GM21737 (cell line): ENCODE data around the gene PKD1L1.
A peak's percentile ranks its signal among the peaks of the same experiment; 100 is the strongest.
"Not testable (repeated sequence)": the region's sequence is repeated elsewhere in the genome, so short reads cannot be mapped to it uniquely, and the experiment has no call there.

Source experiments
- ATAC-seq: cut with Tn5 transposase; IDR thresholded peaks from one replicate; pipeline ENCODE4 v1.9.1; 2021; ENCODE audit warnings: mild to moderate bottlenecking, moderate library complexity; ENCODE audit not compliant: unreplicated experiment

The PKD1L1 gene

GRCh38 chr7:47948141-47948790 lies at the start of gene PKD1L1:
Gene PKD1L1 (minus strand): TSS chr7:47948466. CDS start chr7:47948440, 26 bp downstream.
- no peak for ATAC-seq

- no peak for ATAC-seq
Observed at GRCh38 chr7:47992446-47992845, 44.2 kb upstream of the PKD1L1 start.

GRCh38 chr7:47991741-47992311 lies 43.6 kb upstream of the PKD1L1 start:
- peak; percentile 99 for ATAC-seq

- no peak for ATAC-seq
Observed at GRCh38 chr7:47991270-47991669, 43.0 kb upstream of the PKD1L1 start.

- ATAC-seq, result no peak
Observed at GRCh38 chr7:47990592-47990991, 42.3 kb upstream of the PKD1L1 start.

- ATAC-seq, result not testable (repeated sequence)
Observed at GRCh38 chr7:47989607-47990400, 41.5 kb upstream of the PKD1L1 start.

- no peak for ATAC-seq
Observed at GRCh38 chr7:47988496-47989386, 40.5 kb upstream of the PKD1L1 start.

- ATAC-seq, result no peak
Observed at GRCh38 chr7:47982610-47983009, 34.3 kb upstream of the PKD1L1 start.

- ATAC-seq, result not testable (repeated sequence)
Observed at GRCh38 chr7:47980648-47981047, 32.4 kb upstream of the PKD1L1 start.

- no peak for ATAC-seq
Observed at GRCh38 chr7:47979832-47980181, 31.5 kb upstream of the PKD1L1 start.

- ATAC-seq, result peak; percentile 99
Observed at GRCh38 chr7:47979145-47979831, 31.0 kb upstream of the PKD1L1 start, which contains the start of gene HUS1. Gene HUS1 (minus strand): TSS chr7:47979615. CDS start chr7:47979519, 96 bp downstream.

GRCh38 chr7:47978790-47979144 lies 30.5 kb upstream of the PKD1L1 start:
- ATAC-seq, result no peak

- ATAC-seq, result no peak
Observed at GRCh38 chr7:47973739-47974138, 25.5 kb upstream of the PKD1L1 start.

- ATAC-seq, result no peak
Observed at GRCh38 chr7:47970761-47971160, 22.5 kb upstream of the PKD1L1 start.

GRCh38 chr7:47968847-47969774 lies 20.8 kb upstream of the PKD1L1 start:
- ATAC-seq, result no peak

GRCh38 chr7:47967708-47968107 lies 19.4 kb upstream of the PKD1L1 start:
- no peak for ATAC-seq

GRCh38 chr7:47967123-47967522 lies 18.9 kb upstream of the PKD1L1 start:
- no peak for ATAC-seq

- no peak for ATAC-seq
Observed at GRCh38 chr7:47965456-47965855, 17.2 kb upstream of the PKD1L1 start.

GRCh38 chr7:47962262-47962661 lies 14.0 kb upstream of the PKD1L1 start:
- no peak for ATAC-seq
